ENCODE results near the gene HS6ST2.

HS6ST2 gene

GRCh38 chrX:132778917-132779316, 179.5 kb downstream of the HS6ST2 start:
- DNase-seq, result no peak

GRCh38 chrX:132776486-132777210, 181.8 kb downstream of the HS6ST2 start:
- no peak for DNase-seq

DNA sequence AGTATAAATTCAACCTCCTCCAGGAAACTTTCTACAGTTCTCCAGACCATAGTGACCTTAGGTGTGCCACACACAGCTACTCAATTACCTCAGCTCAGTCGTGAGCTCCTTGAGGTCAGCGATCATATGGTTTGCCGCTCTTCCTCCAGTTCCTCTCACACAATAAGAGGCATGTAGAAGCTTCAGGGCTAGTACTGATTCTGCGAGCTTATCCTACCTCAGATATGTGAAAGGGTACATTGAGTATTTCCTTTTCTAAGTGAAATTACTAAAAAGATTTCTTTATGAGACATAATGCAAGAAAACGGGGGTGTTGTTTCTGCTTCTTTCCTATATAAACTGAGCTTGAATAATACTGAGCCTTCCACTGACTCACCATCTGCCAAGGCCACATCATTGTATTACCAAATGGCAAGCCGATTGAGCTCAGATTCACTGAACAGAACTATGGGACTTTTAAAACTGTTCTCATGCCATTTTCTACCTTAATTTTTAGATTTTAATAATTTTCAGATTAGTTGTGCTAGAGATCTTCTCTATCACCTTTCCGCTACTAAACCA, 183.1 kb downstream of the HS6ST2 start:
- DNase-seq, result no peak

DNA sequence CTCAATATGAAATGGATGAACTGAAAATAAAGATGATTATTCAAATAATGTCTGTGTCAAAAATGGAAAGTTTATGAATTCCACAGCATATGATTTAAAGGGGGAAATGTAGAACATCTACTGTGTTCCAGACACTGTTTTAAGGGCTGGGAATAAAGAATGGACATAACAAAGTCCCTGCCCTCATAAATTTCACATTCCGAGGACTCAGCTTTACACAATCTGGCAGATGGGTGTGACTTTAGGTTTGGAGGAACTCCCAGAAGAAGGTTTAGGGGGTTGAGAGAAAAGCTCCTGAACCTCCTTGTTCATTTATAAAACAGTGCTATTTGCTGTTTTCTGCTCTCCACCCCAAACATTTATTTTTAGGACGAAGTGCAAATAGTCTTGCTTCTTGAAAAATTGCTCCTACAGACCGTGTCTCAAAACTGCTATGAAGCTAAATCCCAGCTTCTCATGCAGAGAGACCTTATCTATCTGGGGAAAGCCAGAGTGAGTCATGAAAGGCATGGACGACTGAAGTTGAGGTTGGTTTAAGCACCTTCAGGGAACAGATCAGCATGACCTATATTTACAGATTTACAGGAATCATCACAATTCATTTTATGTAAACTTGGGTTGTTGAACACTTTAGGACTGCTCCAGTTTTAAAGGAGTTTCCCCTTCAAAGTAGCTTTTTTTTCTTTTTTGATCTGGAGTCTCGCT, 184.3 kb downstream of the HS6ST2 start:
- no peak for DNase-seq

DNA sequence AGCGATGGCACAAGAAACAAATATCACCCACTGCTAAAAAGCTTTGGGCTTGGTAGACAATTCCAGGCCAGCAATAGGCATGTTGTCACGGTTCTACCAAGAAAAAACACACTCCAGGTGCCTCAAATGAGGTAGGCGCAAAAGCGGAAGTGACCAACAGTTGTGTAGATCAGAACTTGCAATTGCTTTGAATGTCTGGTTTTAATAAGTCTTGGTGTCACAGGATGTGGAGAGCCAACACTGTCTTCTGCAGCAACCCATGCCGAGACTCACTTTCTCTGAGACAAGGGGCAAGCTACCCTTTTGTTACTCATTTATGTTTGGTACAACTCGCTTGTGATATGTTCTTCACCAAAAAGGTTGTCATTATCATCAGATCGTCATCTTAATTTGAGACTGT, 188.8 kb downstream of the HS6ST2 start:
- DNase-seq, result no peak

GRCh38 chrX:132766452-132766851, 192.0 kb downstream of the HS6ST2 start:
- no peak for DNase-seq

DNA sequence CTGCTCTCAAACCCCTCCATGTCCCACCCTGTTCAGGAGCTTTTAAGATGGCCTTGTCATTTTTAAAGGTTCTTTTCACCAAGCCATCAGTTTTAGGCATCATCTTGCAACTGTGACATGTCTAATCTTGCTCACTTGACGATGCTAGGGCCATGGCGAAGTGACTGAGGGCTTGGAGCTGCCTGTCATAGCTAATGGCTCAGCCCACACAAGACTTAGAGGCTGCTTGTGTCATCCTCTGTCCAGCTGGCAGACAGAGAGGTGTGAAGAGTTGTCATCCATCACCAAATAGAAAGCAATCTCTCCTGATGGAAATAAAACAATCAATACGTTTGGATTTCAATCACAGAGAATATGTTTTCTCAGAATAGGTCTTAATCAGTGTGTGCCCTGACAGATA, 194.9 kb downstream of the HS6ST2 start:
- DNase-seq, result no peak

DNA sequence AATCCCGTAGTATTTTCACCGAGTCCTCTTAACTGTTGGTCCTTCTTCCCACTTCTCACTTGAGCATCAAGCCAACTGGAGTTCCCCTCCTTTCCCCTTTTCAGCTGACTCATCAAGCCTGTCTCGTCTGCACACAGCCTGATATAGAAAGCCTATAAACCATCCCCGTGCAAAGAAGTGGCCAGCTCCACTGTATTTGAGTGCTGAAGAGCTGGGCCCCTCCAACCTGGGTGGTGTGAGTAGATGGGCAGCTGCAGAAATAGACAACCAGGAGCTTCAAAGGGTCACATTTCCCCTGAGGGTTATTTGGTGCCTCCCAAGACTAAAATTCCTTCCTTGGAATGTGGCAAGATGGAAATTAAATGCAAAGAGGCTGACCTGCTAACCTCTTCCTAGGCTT, 199.7 kb downstream of the HS6ST2 start:
- no peak for DNase-seq

- no peak for DNase-seq
Measured at GRCh38 chrX:132757066-132757623, 201.3 kb downstream of the HS6ST2 start.

GRCh38 chrX:132756439-132756838, 202.0 kb downstream of the HS6ST2 start:
- DNase-seq, result no peak

GRCh38 chrX:132751063-132751690, 207.3 kb downstream of the HS6ST2 start:
- no peak for DNase-seq

GRCh38 chrX:132750331-132751062, 207.9 kb downstream of the HS6ST2 start:
- DNase-seq, result no peak

- no peak for DNase-seq
Measured at GRCh38 chrX:132749406-132749805, 209.0 kb downstream of the HS6ST2 start.

- no peak for DNase-seq
Measured at GRCh38 chrX:132748909-132749308, 209.5 kb downstream of the HS6ST2 start.

DNA sequence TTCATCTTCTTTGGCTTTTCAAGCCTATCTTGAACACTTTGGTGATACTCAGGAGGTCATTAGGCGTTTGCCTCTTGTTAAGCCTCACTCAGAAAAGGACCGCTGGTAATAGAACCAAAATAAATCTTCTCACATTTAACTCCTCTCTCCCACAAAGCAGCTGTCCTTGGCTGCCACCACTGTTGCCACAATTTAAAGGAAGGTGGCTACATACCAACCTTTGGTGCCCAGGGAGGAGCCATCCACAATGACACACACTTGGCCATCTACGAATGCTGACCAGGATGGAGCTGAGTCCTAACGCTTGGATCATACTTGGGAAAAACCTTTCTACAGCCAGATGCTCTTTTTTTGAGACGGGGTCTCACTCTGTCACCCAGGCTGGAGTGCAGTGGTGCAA, 210.2 kb downstream of the HS6ST2 start:
- no peak for DNase-seq

DNA sequence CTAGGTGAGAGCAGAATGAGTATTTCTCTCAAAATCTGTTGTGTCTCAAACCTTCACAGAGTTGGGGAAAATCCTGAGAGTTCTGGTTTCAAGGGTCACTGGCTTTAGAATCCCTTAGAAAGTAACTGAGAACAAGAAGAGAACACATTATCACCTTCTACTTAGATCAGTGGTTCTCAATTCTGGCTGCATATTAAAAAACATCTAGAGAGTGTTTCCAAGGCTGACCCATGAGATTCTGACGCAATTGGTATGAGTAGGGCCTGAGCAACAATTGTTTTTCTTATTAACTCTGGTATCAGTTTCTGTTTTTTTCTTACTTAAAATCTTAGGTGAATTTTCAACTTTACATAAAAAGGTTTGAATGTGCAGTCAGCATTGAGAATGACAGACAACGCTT, 212.8 kb downstream of the HS6ST2 start:
- no peak for DNase-seq

DNA sequence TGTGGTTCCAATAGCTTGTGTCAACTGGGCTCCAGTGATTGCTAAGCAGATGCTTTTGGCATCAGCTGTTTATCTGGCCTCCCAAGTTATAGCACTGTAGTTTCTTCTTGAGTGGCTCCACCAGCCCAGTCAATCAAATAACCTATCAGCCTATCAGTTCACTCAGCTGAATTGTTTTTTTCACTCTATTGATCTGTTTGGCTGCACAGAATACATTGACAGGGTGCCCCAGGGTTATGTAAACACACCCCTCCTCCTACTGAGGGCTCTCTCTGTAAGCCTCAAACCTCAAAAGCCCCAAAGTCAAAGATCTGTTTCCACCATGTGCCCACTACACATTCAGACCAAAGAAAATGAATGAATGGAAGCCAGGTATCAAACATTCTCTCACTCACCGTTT, 214.0 kb downstream of the HS6ST2 start:
- no peak for DNase-seq

DNA sequence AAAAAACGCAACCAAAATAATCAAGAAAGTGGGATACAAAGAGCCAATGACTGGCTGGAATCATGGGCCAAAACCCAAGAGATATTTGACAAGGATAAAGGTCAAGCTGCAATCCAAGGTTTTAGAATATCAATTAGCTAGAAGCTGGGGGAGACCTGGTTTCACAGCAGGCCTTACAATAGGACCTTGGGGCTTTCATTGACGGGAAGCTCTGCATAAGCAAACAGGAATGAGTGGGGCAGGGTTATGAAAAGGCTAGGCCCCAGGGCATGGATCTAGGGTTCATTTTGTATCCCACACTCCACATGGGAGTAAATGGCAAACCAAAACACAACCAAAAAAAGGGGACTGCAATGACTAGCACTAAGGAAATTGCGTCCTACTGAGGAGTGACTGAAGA, 215.3 kb downstream of the HS6ST2 start:
- no peak for DNase-seq

DNA sequence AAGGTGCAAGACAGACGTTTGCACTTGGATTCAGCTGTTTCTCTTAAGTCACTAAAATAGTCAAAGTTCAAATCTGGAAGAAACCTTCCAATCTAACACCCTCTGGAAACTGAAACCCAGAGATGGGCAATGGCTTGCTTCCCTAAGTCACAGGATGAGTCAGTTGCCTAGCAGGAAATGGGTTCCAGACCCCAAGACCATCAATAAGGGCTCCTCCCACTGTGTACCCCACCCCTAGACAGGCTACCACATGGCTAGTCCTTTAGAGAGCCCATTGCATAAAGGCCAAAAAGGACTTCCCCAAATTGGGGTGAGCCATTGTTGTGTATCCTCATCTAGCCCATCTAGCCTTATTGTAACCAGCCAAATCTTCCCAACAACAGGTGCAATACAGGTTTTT, 216.2 kb downstream of the HS6ST2 start:
- DNase-seq, result no peak

DNA sequence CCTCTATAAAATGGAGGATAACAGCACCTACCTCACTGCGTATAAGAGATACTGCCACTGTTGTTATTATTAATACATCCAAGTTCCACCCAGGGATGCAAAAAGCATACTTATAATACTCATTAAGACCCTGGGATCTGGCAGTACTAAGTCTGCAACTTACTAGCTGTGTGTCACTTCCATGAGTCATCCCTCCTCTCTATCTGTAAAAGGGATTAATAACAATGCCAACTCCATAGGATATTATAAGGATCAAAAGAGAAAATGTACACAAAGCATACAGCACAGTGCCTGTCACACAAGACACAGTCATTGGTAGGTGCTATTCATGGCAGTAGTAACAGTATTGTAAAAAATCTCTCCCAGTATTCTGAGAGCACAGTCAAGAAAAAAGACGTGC, 216.7 kb downstream of the HS6ST2 start:
- no peak for DNase-seq

DNA sequence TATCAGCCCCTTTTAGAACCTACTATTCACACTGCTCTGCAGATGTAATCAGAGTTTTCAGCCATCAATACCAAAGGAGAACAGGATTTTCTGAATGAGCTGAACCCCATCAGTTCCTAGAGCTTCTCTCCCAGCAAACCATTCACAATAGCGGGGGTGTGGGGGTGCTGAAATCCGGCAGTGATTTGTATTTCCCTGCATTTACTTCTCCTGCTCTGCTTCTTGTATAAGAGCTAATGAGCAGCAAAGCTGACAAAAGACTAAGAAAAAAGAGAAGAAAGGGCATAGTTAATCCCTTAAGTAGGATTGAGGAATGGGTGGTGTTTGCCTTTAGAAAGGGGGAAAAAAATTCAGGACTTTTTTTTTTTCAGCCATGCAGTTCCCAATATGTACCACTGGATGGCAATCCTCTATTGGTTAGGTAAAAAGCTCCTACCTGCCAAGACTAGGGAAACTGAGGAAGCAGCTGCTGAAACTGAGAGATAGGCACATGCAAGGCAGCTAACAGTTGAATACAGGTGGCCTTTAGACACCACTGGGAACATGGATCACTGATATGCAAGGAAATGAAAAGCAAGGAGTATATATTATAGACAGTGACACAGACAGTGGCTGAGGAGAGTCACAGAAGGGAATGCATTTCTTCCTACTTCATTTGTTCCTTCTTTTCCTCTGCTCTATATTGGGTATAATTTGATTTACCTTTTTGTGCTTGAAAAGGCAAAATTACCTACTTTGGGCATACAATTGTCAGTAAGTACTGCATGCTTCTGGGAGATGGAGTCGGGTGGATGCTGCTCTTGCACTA, 217.9 kb downstream of the HS6ST2 start:
- DNase-seq, result no peak

DNA sequence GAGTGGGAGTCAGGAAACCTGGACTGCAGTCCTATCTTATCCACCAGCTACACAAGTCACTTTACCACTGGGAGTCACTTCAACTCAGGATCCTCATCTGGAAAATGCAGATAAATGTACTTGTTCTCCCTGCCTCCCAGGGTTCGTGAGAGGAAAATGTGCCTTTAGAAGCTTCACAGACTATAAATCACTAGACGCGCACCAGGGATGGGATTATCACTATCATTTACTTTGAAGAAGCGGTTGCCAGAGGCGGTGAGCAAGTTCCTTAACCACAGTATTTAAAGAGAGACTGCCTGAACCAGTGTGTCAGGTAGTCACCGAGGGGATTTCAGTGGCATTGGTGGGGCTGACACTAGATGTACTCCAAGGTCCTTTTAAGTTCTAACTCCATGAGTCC, 219.5 kb downstream of the HS6ST2 start:
- DNase-seq, result no peak

Measured in T1000 (cell line).